A549 (cell line): ENCODE results near the gene RNASE7.

Source experiments
- CTCF ChIP-seq: fragments of >200 bp; sonication (Bioruptor Twin); formaldehyde crosslinking; IDR thresholded peaks from 3 replicates; pipeline ENCODE4 v1.5.1; 2016
- HMGXB4 ChIP-seq: fragments of 250-450 bp; sonication (Bioruptor Pico); IDR thresholded peaks from 2 replicates; pipeline ENCODE4 v1.5.0; 2021; ENCODE audit warnings: mild to moderate bottlenecking, moderate library complexity, borderline replicate concordance
- JUN ChIP-seq, 2 experiments: fragments of >200 bp; sonication (Bioruptor Twin); formaldehyde crosslinking; IDR thresholded peaks; 2 replicates in 1 of 2; 3 replicates in 1 of 2; pipeline ENCODE4 v1.6.1; 2016 to 2017
- POLR2A ChIP-seq: IDR thresholded peaks from 2 replicates; pipeline ENCODE4 v1.6.1; 2012; ENCODE audit warnings: mild to moderate bottlenecking, low read length

GRCh38 chr14:21040370-21040925, 1.7 kb upstream of the RNASE7 start:
- TF ChIP-seq HMGXB4 (CRISPR knock-in tag) (no peak), CTCF (no peak), JUN (IDR thresholded peaks at IDR 0.05) (no peak), POLR2A (no peak)
